ENCODE measurements around the gene YTHDC2. TPM values are rescaled to one million over a fixed set of nuclear protein-coding genes. Genes with fewer than 3 reads are reported as not detected.

YTHDC2 gene
- total RNA-seq: 10 to 100 TPM; 34.1 to 37.6 TPM
- polyA plus RNA-seq: 10 to 100 TPM in 1 of 2 donors, 1 to 10 TPM in 1; 5.5 to 20.3 TPM
- long read RNA-seq, donor 1, partial matches to known transcripts: 32 of 36 reads
- long read RNA-seq, donor 1, other reads (novel, unspliced or antisense): 4 of 36 reads
- long read RNA-seq, donor 2, partial matches to known transcripts: 8 of 16 reads
- long read RNA-seq, donor 2, other reads (novel, unspliced or antisense): 8 of 16 reads

GRCh38 chr5:113513384-113514288, at the start of gene YTHDC2:
TSS of gene YTHDC2 (plus strand) at chr5:113513694. CDS start at chr5:113513896, 202 bp downstream.
- H3K4me1 ChIP-seq (ENCODE audit: control insufficient read depth in 1 of 2, insufficient read depth in 2 of 2, low read length in 2 of 2): peaks cover 2 to 8% of the 10 kb centered on the region in 2 donors
- WGBS, 2 donors: 0% methylated on average over 71 to 72 of the region's 72 CpGs
- H3K36me3 ChIP-seq (ENCODE audit: control insufficient read depth in 1 of 2, insufficient read depth in 2 of 2, low read length in 1 of 2): no peaks in the 10 kb centered on the region
- no peaks in the 10 kb centered on the region for H3K27me3 ChIP-seq (ENCODE audit: control insufficient read depth in 1 of 2, insufficient read depth in 2 of 2, low read length in 1 of 2)
- H3K27ac ChIP-seq (ENCODE audit: low read depth in 1 of 2, low read length in 2 of 2): peak within 1 kb of the TSS; percentile 89 to 94
- peak within 1 kb of the TSS; percentile 81 to 87 for H3K4me3 ChIP-seq (ENCODE audit: low read length in 2 of 2)
- intact Hi-C loops (cut with DNase I): loop anchor here (5.0 to 10.0 kb wide), 2 partner anchors 136 to 519 kb away; no protein-coding TSS in a partner anchor
- H3K9me3 ChIP-seq (ENCODE audit: control insufficient read depth, low read length): no peaks in the 10 kb centered on the region
- DNase-seq (peak; percentile 91 to 96), ATAC-seq (ENCODE audit: low FRiP score) (peak; percentile 99)

GRCh38 chr5:113474100-113474728, 39.3 kb upstream of the YTHDC2 start:
- intact Hi-C loops (cut with DNase I): no loop called here
- ATAC-seq (ENCODE audit: low FRiP score): no peak
- 45 to 54% methylated on average over 5 of the region's 5 CpGs for WGBS, 2 donors

GRCh38 chr5:113478691-113479090, 34.8 kb upstream of the YTHDC2 start:
- WGBS, 2 donors: 94% methylated on average over 3 of the region's 3 CpGs
- no peak for DNase-seq
- Histone ChIP-seq H3K27ac (ENCODE audit: low read depth in 1 of 2, low read length in 2 of 2) (no peak overlapping the region), H3K36me3 (ENCODE audit: control insufficient read depth in 1 of 2, insufficient read depth in 2 of 2, low read length in 1 of 2) (no peaks in the 10 kb centered on the region), H3K4me1 (ENCODE audit: control insufficient read depth in 1 of 2, insufficient read depth in 2 of 2, low read length in 2 of 2) (no peaks in the 10 kb centered on the region), H3K27me3 (ENCODE audit: control insufficient read depth in 1 of 2, insufficient read depth in 2 of 2, low read length in 1 of 2) (no peaks in the 10 kb centered on the region), H3K4me3 (ENCODE audit: low read length in 2 of 2) (no peak overlapping the region), H3K9me3 (ENCODE audit: control insufficient read depth, low read length) (no peaks in the 10 kb centered on the region)
- intact Hi-C loops (cut with DNase I): no loop called here
- no peak for ATAC-seq (ENCODE audit: low FRiP score)

More at GRCh38 chr5:113474100-113474728, 39.3 kb upstream of the YTHDC2 start:
- Histone ChIP-seq H3K36me3 (ENCODE audit: control insufficient read depth in 1 of 2, insufficient read depth in 2 of 2, low read length in 1 of 2) (no peaks in the 10 kb centered on the region), H3K27me3 (ENCODE audit: control insufficient read depth in 1 of 2, insufficient read depth in 2 of 2, low read length in 1 of 2) (no peaks in the 10 kb centered on the region), H3K27ac (ENCODE audit: low read depth in 1 of 2, low read length in 2 of 2) (no peak overlapping the region), H3K4me3 (ENCODE audit: low read length in 2 of 2) (no peak overlapping the region), H3K9me3 (ENCODE audit: control insufficient read depth, low read length) (no peaks in the 10 kb centered on the region), H3K4me1 (ENCODE audit: control insufficient read depth in 1 of 2, insufficient read depth in 2 of 2, low read length in 2 of 2) (no peaks in the 10 kb centered on the region)
- no peak for DNase-seq

- Histone ChIP-seq H3K9me3 (ENCODE audit: control insufficient read depth, low read length) (no peaks in the 10 kb centered on the region), H3K4me1 (ENCODE audit: control insufficient read depth in 1 of 2, insufficient read depth in 2 of 2, low read length in 2 of 2) (no peaks in the 10 kb centered on the region), H3K27ac (ENCODE audit: low read depth in 1 of 2, low read length in 2 of 2) (no peak overlapping the region), H3K27me3 (ENCODE audit: control insufficient read depth in 1 of 2, insufficient read depth in 2 of 2, low read length in 1 of 2) (no peaks in the 10 kb centered on the region), H3K4me3 (ENCODE audit: low read length in 2 of 2) (no peak overlapping the region), H3K36me3 (ENCODE audit: control insufficient read depth in 1 of 2, insufficient read depth in 2 of 2, low read length in 1 of 2) (no peaks in the 10 kb centered on the region)
- 81 to 84% methylated on average over 5 of the region's 5 CpGs for WGBS, 2 donors
- no peak for DNase-seq
- no peak for ATAC-seq (ENCODE audit: low FRiP score)
- intact Hi-C loops (cut with DNase I): no loop called here
Measured at GRCh38 chr5:113480243-113480642, 33.3 kb upstream of the YTHDC2 start.

- H3K9me3 ChIP-seq (ENCODE audit: control insufficient read depth, low read length): no peaks in the 10 kb centered on the region
- intact Hi-C loops (cut with DNase I): no loop called here
- DNase-seq: peak in 1 of 2 donors; percentile 64
Measured at GRCh38 chr5:113487416-113487780, 26.1 kb upstream of the YTHDC2 start.

GRCh38 chr5:113487781-113488644, 25.5 kb upstream of the YTHDC2 start, which contains the start of gene MCC:
TSS of gene MCC (minus strand) at chr5:113488453.
- Histone ChIP-seq H3K4me1 (ENCODE audit: control insufficient read depth in 1 of 2, insufficient read depth in 2 of 2, low read length in 2 of 2) (peaks cover 0 to 3% of the 10 kb centered on the region in 2 donors), H3K27ac (ENCODE audit: low read depth in 1 of 2, low read length in 2 of 2) (no peak within 1 kb of the TSS), H3K27me3 (ENCODE audit: control insufficient read depth in 1 of 2, insufficient read depth in 2 of 2, low read length in 1 of 2) (no peaks in the 10 kb centered on the region), H3K9me3 (ENCODE audit: control insufficient read depth, low read length) (no peaks in the 10 kb centered on the region), H3K4me3 (ENCODE audit: low read length in 2 of 2) (peak within 1 kb of the TSS; percentile 28 to 37), H3K36me3 (ENCODE audit: control insufficient read depth in 1 of 2, insufficient read depth in 2 of 2, low read length in 1 of 2) (no peaks in the 10 kb centered on the region)
- 0 to 1% methylated on average over 68 to 86 of the region's 86 CpGs for WGBS, 2 donors
- intact Hi-C loops (cut with DNase I): no loop called here
- ATAC-seq (ENCODE audit: low FRiP score) (peak; percentile 83), DNase-seq (peak; percentile 83 to 93)

More at GRCh38 chr5:113487416-113487780, 26.1 kb upstream of the YTHDC2 start:
- Histone ChIP-seq H3K4me1 (ENCODE audit: control insufficient read depth in 1 of 2, insufficient read depth in 2 of 2, low read length in 2 of 2) (peaks cover 0 to 3% of the 10 kb centered on the region in 2 donors), H3K27ac (ENCODE audit: low read depth in 1 of 2, low read length in 2 of 2) (no peak overlapping the region), H3K27me3 (ENCODE audit: control insufficient read depth in 1 of 2, insufficient read depth in 2 of 2, low read length in 1 of 2) (no peaks in the 10 kb centered on the region), H3K36me3 (ENCODE audit: control insufficient read depth in 1 of 2, insufficient read depth in 2 of 2, low read length in 1 of 2) (no peaks in the 10 kb centered on the region), H3K4me3 (ENCODE audit: low read length in 2 of 2) (peak overlapping the region; percentile 28 to 37)
- no peak for ATAC-seq (ENCODE audit: low FRiP score)
- WGBS, 2 donors: 1 to 3% methylated on average over 18 of the region's 18 CpGs

GRCh38 chr5:113488645-113489184, 24.8 kb upstream of the YTHDC2 start:
- Histone ChIP-seq H3K36me3 (ENCODE audit: control insufficient read depth in 1 of 2, insufficient read depth in 2 of 2, low read length in 1 of 2) (no peaks in the 10 kb centered on the region), H3K27me3 (ENCODE audit: control insufficient read depth in 1 of 2, insufficient read depth in 2 of 2, low read length in 1 of 2) (no peaks in the 10 kb centered on the region), H3K9me3 (ENCODE audit: control insufficient read depth, low read length) (no peaks in the 10 kb centered on the region), H3K27ac (ENCODE audit: low read depth in 1 of 2, low read length in 2 of 2) (no peak overlapping the region), H3K4me1 (ENCODE audit: control insufficient read depth in 1 of 2, insufficient read depth in 2 of 2, low read length in 2 of 2) (peaks cover 0 to 3% of the 10 kb centered on the region in 2 donors), H3K4me3 (ENCODE audit: low read length in 2 of 2) (peak overlapping the region; percentile 28 to 37)
- no peak for DNase-seq
- no peak for ATAC-seq (ENCODE audit: low FRiP score)
- WGBS, 2 donors: 1 to 4% methylated on average over 20 of the region's 20 CpGs
- intact Hi-C loops (cut with DNase I): no loop called here

GRCh38 chr5:113489299-113489698, 24.2 kb upstream of the YTHDC2 start:
- H3K36me3 ChIP-seq (ENCODE audit: control insufficient read depth in 1 of 2, insufficient read depth in 2 of 2, low read length in 1 of 2): no peaks in the 10 kb centered on the region
- H3K9me3 ChIP-seq (ENCODE audit: control insufficient read depth, low read length): no peaks in the 10 kb centered on the region
- H3K4me1 ChIP-seq (ENCODE audit: control insufficient read depth in 1 of 2, insufficient read depth in 2 of 2, low read length in 2 of 2): peaks cover 0 to 3% of the 10 kb centered on the region in 2 donors
- 1 to 3% methylated on average over 3 of the region's 3 CpGs for WGBS, 2 donors
- DNase-seq (no peak), ATAC-seq (ENCODE audit: low FRiP score) (peak; percentile 71)
- no peak overlapping the region for H3K27ac ChIP-seq (ENCODE audit: low read depth in 1 of 2, low read length in 2 of 2)
- no peaks in the 10 kb centered on the region for H3K27me3 ChIP-seq (ENCODE audit: control insufficient read depth in 1 of 2, insufficient read depth in 2 of 2, low read length in 1 of 2)
- no peak overlapping the region for H3K4me3 ChIP-seq (ENCODE audit: low read length in 2 of 2)
- intact Hi-C loops (cut with DNase I): no loop called here

Measured in aorta (tissue), 5 donors.